Activated naive CD4-positive, alpha-beta T cell (primary cell): ENCODE results near the gene SCD5.

Experiments used
- DNase-seq, 4 experiments: peaks; one replicate each; lab custom pipeline; 2025; lab: John Stamatoyannopoulos, UW

The SCD5 gene

DNA sequence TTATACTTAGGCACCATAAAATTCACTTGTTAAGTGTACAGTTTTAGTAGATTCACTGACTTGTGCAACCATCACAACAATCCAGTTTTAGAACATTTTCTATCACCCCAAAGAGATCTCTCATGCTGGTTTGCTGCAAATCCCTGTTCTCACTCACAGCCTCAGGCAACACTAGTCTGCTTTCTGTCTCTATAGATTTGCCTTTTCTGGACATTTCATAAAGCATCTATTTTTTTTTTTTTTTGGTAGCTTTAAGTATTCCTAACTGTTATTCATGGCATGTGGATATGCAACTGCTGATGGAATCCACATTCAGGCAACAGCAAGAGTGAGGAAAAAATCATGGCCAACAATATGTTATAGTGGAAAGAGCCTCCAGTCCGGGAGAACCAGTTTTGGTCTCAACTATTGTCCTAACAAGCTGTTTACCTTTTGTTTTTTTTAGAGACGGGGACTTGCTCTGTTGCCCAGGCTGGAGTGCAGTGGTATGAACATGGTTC lies 209.8 kb downstream of the SCD5 start:
- DNase-seq, result no peak

DNA sequence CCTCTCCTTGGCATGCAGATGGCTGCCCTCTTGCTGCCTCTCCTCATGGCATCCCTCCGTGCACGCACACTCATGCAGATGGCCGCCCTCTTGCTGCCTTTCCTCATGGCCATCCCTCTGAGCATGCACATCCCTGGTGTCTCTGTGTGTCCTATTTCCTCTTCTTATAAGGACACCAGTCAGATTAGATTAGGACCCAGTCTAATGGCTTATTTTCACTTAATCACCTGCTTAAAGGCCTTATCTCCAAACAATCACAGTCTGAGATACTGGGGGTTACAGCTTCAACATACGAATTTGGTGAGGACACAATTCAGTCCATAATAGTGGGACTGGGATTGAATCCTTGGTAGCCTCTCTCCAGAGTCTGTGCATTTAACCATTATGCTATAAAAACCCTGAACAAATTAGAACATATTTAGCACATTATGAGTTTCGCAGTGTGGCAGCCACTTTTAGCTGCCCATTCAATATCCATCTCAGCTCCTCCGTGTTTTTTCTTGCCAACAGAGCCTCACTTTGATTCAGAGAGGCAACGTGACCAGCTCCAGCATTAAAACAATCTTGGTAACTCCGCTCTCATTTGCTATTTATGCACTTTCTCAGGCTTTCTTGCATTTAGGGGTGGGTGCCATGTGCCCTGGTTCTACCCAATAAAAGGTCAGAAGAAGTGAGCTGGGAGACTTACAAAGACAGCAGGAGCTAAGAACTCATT lies 210.6 kb downstream of the SCD5 start:
- DNase-seq, result no peak

DNA sequence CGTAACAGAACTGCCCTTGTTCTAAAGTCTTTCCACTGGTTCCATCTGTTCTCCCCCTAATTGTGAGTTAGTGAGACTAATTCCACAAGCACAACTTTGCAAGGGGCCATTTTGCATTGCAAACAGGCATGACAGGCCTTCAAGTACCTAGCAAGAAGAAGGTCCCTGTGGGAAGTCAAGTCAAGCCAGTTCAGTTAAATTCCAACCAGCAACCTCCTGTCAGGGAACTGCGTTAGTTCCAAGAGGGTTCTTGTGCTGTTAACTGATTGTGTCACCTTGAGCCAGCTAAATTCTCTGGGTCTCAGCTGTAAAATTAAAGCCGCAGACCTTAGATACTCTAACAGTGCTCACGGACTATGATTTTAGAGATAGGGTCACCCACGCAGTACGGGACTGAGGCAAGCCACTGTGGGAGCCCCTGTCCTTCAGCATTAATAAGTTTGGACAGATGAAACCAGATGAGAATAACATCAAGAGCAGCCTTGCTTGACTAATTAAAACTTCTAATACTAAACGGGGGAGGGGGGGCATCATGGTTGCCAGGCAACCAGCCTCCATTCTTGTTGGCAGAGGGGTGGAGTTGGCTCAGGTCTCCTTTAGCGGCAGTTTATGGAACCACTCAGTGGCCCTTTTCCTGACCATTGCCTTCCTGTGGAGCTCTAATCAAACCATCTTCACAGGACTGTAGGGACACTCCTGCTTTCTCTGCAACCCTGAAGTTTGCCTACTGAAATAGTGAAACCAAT lies 212.7 kb downstream of the SCD5 start:
- no peak for DNase-seq

DNA sequence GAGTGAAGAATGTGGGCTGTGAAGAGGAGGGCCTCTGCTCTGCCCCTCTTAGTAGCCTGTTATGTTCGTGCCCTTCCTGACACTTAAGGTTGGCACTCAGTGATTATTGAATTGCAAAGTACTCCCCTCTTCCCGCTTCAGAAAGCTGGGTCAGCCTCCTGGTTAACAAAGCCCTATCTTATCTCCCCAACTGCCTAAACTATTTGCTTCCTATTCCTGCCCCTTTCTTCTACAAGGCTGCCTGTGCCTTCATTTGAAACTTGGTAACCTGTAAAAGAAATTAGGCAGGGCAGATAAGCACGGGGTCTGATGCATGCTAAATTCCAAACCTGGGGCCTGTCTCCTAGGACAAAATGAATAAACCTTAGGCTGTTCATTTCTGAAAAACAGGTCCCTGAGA lies 213.7 kb downstream of the SCD5 start:
- DNase-seq, result no peak

DNA sequence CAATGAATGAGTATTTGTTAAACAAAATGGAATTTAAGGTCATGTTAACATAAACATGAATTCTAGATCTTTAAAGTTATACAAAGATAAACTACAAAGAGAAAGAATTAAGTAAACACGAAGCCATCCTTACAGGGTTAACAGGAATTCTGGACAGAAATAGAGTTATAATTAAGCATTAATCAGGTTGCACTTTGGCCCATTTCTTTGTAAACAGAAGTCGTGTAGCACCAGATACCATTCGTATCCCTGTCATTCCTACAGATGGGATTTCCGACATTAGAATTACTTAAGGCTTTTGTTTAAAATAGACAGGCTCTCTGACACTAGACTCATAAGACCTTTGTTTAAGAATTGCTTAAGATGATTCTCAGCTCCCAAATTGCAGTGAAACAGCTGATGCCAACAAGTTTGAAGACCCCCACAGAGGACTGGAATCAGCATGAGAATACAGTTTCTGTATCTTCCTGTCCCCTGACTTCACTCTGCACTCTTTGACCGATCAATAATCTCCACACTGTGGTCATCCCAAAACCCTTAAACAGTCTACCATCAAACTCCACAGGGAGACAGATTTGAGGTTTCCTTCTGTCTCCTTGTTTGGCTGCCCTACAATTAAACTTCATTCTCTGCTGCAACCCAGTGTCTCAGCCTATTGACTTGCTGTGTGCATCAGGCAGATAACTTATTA lies 214.6 kb downstream of the SCD5 start:
- no peak for DNase-seq

DNA sequence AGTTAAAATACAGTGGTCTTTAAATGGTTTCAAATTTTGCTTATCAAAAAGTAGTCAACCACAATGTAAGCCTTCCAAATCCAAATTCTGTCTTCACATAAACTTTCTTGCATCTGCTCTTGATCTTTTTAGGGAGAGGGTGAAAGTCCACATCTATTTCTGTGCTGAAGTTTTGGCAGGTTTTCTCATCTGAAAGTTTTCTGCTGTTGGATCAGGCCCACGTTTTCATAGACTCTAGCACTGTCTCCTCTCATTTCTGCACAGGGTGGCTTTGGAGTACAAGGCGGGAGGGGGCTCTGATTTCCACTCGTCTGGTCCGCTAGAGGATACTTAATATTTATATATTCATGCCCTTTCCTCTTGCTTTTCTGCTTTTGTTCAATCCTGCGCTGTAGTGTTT lies 218.7 kb downstream of the SCD5 start:
- no peak for DNase-seq
